Astrocyte (in vitro differentiated cells and primary cell): ENCODE measurements around the gene ASCC2.

Experiments
- CTCF ChIP-seq: IDR thresholded peaks from 2 replicates; pipeline ENCODE4 v1.5.1; 2011; ENCODE audit warnings: low read depth, mild to moderate bottlenecking, inconsistent platforms, low read length, moderate library complexity; ENCODE audit not compliant: insufficient read depth
- EZH2 ChIP-seq: IDR thresholded peaks from 2 replicates; pipeline ENCODE4 v1.6.1; 2012; ENCODE audit warnings: mild to moderate bottlenecking, low read length, inconsistent platforms; ENCODE audit not compliant: insufficient read depth

- no peak for TF ChIP-seq CTCF
- no peak for TF ChIP-seq EZH2
These were observed 18.4 kb upstream of the ASCC2 start for GRCh38 chr22:29856496-29856895.
